Right lobe of liver (tissue), 6 donors: ENCODE data around the gene LRRC8D. TPM values are rescaled to one million over a fixed set of nuclear protein-coding genes. Genes with fewer than 3 reads are reported as not detected.

ENCODE experiments used
- ATAC-seq, 4 donors: fragments of 200-7000 bp; cut with Tn5 transposase; one replicate each; pipeline ENCODE4 v1.9.1; 2020; ENCODE audit warnings: mild to moderate bottlenecking in 4 of 4, moderate library complexity in 4 of 4
- DNase-seq, 3 donors: peaks; one replicate each; pipeline ENCODE4 v3.0.0-alpha.2; 2020
- H3K27ac ChIP-seq, 3 donors: fragments of 200-600 bp; one replicate each; pipeline ENCODE4 v1.8.0; 2022
- H3K27me3 ChIP-seq, 2 donors: fragments of 200-600 bp; one replicate each; pipeline ENCODE4 v1.8.0; 2022
- H3K36me3 ChIP-seq, 4 donors: fragments of 200-600 bp; sonication (generic) in 1 of 4; one replicate each; pipeline versions ENCODE4 v1.5.1 to v1.8.0; 2017 to 2022; ENCODE audit warnings: control low read depth in 1 of 4
- H3K4me1 ChIP-seq, 4 donors: fragments of 200-600 bp; sonication (generic) in 1 of 4; one replicate each; pipeline versions ENCODE4 v1.5.1 to v1.8.0; 2017 to 2022; ENCODE audit warnings: control low read depth in 1 of 4
- H3K4me3 ChIP-seq, 3 donors: fragments of 200-600 bp; one replicate each; pipeline ENCODE4 v1.8.0; 2022
- H3K9me3 ChIP-seq, 4 donors: fragments of 200-600 bp; sonication (generic) in 1 of 4; one replicate each; pipeline versions ENCODE4 v1.5.1 to v1.8.0; 2017 to 2022; ENCODE audit warnings: control low read depth in 1 of 4
- CTCF ChIP-seq, 4 donors: fragments of 200-600 bp in 3 of 4; fragments of 450-650 bp in 1 of 4; IDR thresholded peaks; one replicate each; pipeline versions ENCODE4 v1.5.1 to v1.8.0; 2016 to 2022; ENCODE audit warnings: antibody characterized with exemption in 4 of 4, mild to moderate bottlenecking in 2 of 4
- POLR2A ChIP-seq: fragments of 450-650 bp; IDR thresholded peaks from one replicate; pipeline ENCODE4 v1.6.1; 2017; ENCODE audit warnings: antibody characterized with exemption, mild to moderate bottlenecking
- WGBS: methylation state at CpG from one replicate; pipeline ENCODE4 v1.1.6; 2018; ENCODE audit warnings: low coverage, low lambda C conversion rate; ENCODE audit not compliant: insufficient coverage; ENCODE audit errors: missing lambda C conversion rate; 5-methylcytosine and 5-hydroxymethylcytosine counted together
- intact Hi-C, 2 donors: fragments of 100-400 bp; cut with DNase I; formaldehyde crosslinking; loops; one replicate each; pipeline versions ENCODE4 v1.11.2 to v1.14.1; 2022
- total RNA-seq, 6 experiments: library from RNA; depleted of rRNA in 2 of 6; stranded (reverse); fragments of >200 nt in 2 of 6; fragmentation: NEBNext Ultra II Directional in 3 of 6; extraction: Animal tissue kit (Norgen Biotek cat#: 25700) in 3 of 6; gene quantifications; one replicate each; pipeline versions ENCODE4 v1.1.0 to v1.2.4, GENCODE V29; 2016 to 2023
- donor health status: DM: no; HTN: yes; CAD: no.
- donor health status: DM: no; HTN: no; CAD: no.
- donor health status: DM: no; HTN: no; CAD: no.
- donor health status: DM: no; HTN: yes; CAD: no.
- donor health status: DM: no; HTN: yes; CAD: no.

The LRRC8D gene
- total RNA-seq, 6 experiments from 2014 or later: 11.5 to 22.1 (median 19.3) TPM

GRCh38 chr1:89863165-89863830 is 42.5 kb downstream of the LRRC8D start:
- DNase-seq: no peak
- no peaks in the 10 kb centered on the region for H3K27me3 ChIP-seq
- 88% methylated on average over 3 of the region's 3 CpGs for WGBS
- no peak overlapping the region for H3K27ac ChIP-seq
- no peaks in the 10 kb centered on the region for H3K9me3 ChIP-seq
- H3K4me1 ChIP-seq: no peaks in the 10 kb centered on the region
- no peak overlapping the region for H3K4me3 ChIP-seq
- TF ChIP-seq POLR2A (no peak), CTCF (IDR thresholded peaks at IDR 0.05) (no peak)
- ATAC-seq: no peak
- intact Hi-C loops: no loop called here
- H3K36me3 ChIP-seq: no peaks in the 10 kb centered on the region

GRCh38 chr1:89865498-89866382 is 44.9 kb downstream of the LRRC8D start:
- Histone ChIP-seq H3K36me3 (peaks cover 0 to 9% (median 0%) of the 10 kb centered on the region in 4 donors), H3K27me3 (no peaks in the 10 kb centered on the region), H3K27ac (peak overlapping the region in 1 of 3 donors; percentile 21), H3K9me3 (no peaks in the 10 kb centered on the region), H3K4me1 (peaks cover 0 to 12% (median 3%) of the 10 kb centered on the region in 4 donors), H3K4me3 (no peak overlapping the region)
- intact Hi-C loops: no loop called here
- WGBS: 62% methylated on average over 4 of the region's 4 CpGs
- TF ChIP-seq POLR2A (no peak), CTCF (IDR thresholded peaks at IDR 0.05) (no peak)
- no peak for DNase-seq
- ATAC-seq: peak; percentile 12 to 72 (median 26)

GRCh38 chr1:89866568-89866967 is 45.7 kb downstream of the LRRC8D start:
- H3K27me3 ChIP-seq: no peaks in the 10 kb centered on the region
- H3K36me3 ChIP-seq: peaks cover 0 to 9% (median 0%) of the 10 kb centered on the region in 4 donors
- intact Hi-C loops: no loop called here
- H3K4me3 ChIP-seq: no peak overlapping the region
- no peak for DNase-seq
- peaks cover 0 to 14% (median 4%) of the 10 kb centered on the region in 4 donors for H3K4me1 ChIP-seq
- H3K9me3 ChIP-seq: no peaks in the 10 kb centered on the region
- TF ChIP-seq CTCF (IDR thresholded peaks at IDR 0.05) (no peak), POLR2A (no peak)
- no peak overlapping the region for H3K27ac ChIP-seq
- ATAC-seq: no peak
- WGBS: 95% methylated on average over 6 of the region's 7 CpGs

GRCh38 chr1:89870998-89871397 is 50.2 kb downstream of the LRRC8D start:
- Histone ChIP-seq H3K4me3 (peak overlapping the region in 1 of 3 donors; percentile 26), H3K4me1 (peaks cover 0 to 21% (median 4%) of the 10 kb centered on the region in 4 donors), H3K9me3 (no peaks in the 10 kb centered on the region), H3K36me3 (peaks cover 0 to 9% (median 0%) of the 10 kb centered on the region in 4 donors), H3K27ac (peak overlapping the region in 2 of 3 donors; percentile 69 to 84), H3K27me3 (no peaks in the 10 kb centered on the region)
- no peak for TF ChIP-seq CTCF (IDR thresholded peaks at IDR 0.05)
- no peak for TF ChIP-seq POLR2A
- ATAC-seq (peak; percentile 76 to 87 (median 79)), DNase-seq (no peak)
- WGBS: 48% methylated on average over 3 of the region's 3 CpGs
- intact Hi-C loops: no loop called here
